ENCODE data around the gene CPXM2. TPM values are rescaled to one million over a fixed set of nuclear protein-coding genes. Genes with fewer than 3 reads are reported as not detected.

The CPXM2 gene
- total RNA-seq, 2 experiments from 2014 or later: not detected

- Histone ChIP-seq H3K27ac (ENCODE audit: low read depth in 1 of 2, low read length in 2 of 2) (no peak overlapping the region), H3K9me3 (ENCODE audit: control insufficient read depth in 1 of 2, insufficient read depth in 1 of 2, low read length in 2 of 2) (peaks cover 0 to 11% of the 10 kb centered on the region in 2 experiments), H3K4me1 (ENCODE audit: insufficient read depth, low read length) (no peaks in the 10 kb centered on the region), H3K27me3 (ENCODE audit: control insufficient read depth in 1 of 2, insufficient read depth in 2 of 2, low read length in 2 of 2) (no peaks in the 10 kb centered on the region), H3K36me3 (ENCODE audit: insufficient read depth, low read length) (no peaks in the 10 kb centered on the region), H3K4me3 (ENCODE audit: low read length) (no peak overlapping the region)
- Mint-ChIP-seq H3K4me3 (no peak overlapping the region), H3K27me3 (peaks cover 13% of the 10 kb centered on the region), H3K9me3 (no peaks in the 10 kb centered on the region), H3K27ac (no peak overlapping the region), H3K36me3 (ENCODE audit: low read depth) (no peaks in the 10 kb centered on the region), H3K4me1 (ENCODE audit: low read depth) (no peaks in the 10 kb centered on the region)
- POLR2A ChIA-PET: no interaction called here
- TF ChIP-seq, protein P1, sequence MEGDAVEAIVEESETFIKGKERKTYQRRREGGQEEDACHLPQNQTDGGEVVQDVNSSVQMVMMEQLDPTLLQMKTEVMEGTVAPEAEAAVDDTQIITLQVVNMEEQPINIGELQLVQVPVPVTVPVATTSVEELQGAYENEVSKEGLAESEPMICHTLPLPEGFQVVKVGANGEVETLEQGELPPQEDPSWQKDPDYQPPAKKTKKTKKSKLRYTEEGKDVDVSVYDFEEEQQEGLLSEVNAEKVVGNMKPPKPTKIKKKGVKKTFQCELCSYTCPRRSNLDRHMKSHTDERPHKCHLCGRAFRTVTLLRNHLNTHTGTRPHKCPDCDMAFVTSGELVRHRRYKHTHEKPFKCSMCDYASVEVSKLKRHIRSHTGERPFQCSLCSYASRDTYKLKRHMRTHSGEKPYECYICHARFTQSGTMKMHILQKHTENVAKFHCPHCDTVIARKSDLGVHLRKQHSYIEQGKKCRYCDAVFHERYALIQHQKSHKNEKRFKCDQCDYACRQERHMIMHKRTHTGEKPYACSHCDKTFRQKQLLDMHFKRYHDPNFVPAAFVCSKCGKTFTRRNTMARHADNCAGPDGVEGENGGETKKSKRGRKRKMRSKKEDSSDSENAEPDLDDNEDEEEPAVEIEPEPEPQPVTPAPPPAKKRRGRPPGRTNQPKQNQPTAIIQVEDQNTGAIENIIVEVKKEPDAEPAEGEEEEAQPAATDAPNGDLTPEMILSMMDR (IDR thresholded peaks at IDR 0.05): no peak
- CTCF ChIA-PET: no interaction called here
- ATAC-seq (ENCODE audit: poor library complexity) (no peak), DNase-seq (no peak)
- intact Hi-C loops (cut with DNase I, micrococcal nuclease): no loop called here
Measured at GRCh38 chr10:123795846-123796590, 95.6 kb downstream of the CPXM2 start.

- no peak overlapping the region for H3K27ac ChIP-seq (ENCODE audit: low read depth in 1 of 2, low read length in 2 of 2)
- no peaks in the 10 kb centered on the region for H3K4me1 ChIP-seq (ENCODE audit: insufficient read depth, low read length)
- Mint-ChIP-seq H3K9me3 (no peaks in the 10 kb centered on the region), H3K27me3 (peaks cover 19% of the 10 kb centered on the region), H3K4me1 (ENCODE audit: low read depth) (no peaks in the 10 kb centered on the region), H3K27ac (no peak overlapping the region), H3K36me3 (ENCODE audit: low read depth) (no peaks in the 10 kb centered on the region), H3K4me3 (no peak overlapping the region)
- TF ChIP-seq, protein P1 (IDR thresholded peaks at IDR 0.05): no peak
- H3K36me3 ChIP-seq (ENCODE audit: insufficient read depth, low read length): no peaks in the 10 kb centered on the region
- POLR2A ChIA-PET: no interaction called here
- intact Hi-C loops (cut with DNase I, micrococcal nuclease): no loop called here
- CTCF ChIA-PET: no interaction called here
- H3K4me3 ChIP-seq (ENCODE audit: low read length): no peak overlapping the region
- DNase-seq (no peak), ATAC-seq (ENCODE audit: poor library complexity) (no peak)
- H3K9me3 ChIP-seq (ENCODE audit: control insufficient read depth in 1 of 2, insufficient read depth in 1 of 2, low read length in 2 of 2): peaks cover 0 to 13% of the 10 kb centered on the region in 2 experiments
- no peaks in the 10 kb centered on the region for H3K27me3 ChIP-seq (ENCODE audit: control insufficient read depth in 1 of 2, insufficient read depth in 2 of 2, low read length in 2 of 2)
Measured at GRCh38 chr10:123795196-123795780, 96.3 kb downstream of the CPXM2 start.

DNA sequence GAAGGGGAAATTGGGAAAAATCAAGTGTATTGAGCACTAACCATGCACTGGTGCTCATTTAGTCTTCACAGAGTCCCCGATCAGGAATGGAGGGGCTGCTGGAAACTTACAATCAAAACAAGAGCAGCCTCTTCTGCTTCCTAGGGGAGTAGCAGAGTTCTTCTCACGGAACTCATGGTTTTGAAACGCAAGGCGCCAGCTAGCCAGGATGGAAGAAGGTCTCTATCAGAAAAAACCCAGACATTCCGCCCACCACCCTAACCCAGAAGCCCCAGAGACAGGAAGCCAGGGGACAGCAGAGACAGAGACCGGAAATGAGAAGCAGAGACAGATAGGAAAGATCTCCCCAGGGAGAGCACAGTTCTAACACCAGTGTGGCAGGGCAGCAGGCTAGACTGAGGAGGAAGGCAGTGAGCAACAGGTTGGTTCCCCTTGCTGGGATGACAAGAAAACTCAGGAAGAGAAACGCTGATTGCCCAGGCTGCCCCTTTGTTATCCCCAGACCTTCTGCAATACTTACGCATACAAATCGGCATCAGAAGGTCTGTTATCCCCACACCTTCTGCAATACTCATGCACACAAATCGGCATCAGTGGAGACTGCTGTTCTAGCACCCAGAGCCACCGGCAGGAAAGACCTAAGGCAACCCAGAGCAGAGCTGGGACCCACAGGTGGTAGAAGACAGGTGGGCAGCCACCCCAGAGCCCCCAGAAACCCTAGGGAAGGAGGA, 99.2 kb downstream of the CPXM2 start:
- H3K27me3 Mint-ChIP-seq: peaks cover 29% of the 10 kb centered on the region

More for the DNA sequence above, 99.2 kb downstream of the CPXM2 start:
- no peak for DNase-seq
- Histone ChIP-seq H3K4me1 (ENCODE audit: insufficient read depth, low read length) (no peaks in the 10 kb centered on the region), H3K27ac (ENCODE audit: low read depth in 1 of 2, low read length in 2 of 2) (no peak overlapping the region), H3K4me3 (ENCODE audit: low read length) (no peak overlapping the region), H3K9me3 (ENCODE audit: control insufficient read depth in 1 of 2, insufficient read depth in 1 of 2, low read length in 2 of 2) (peaks cover 0 to 20% of the 10 kb centered on the region in 2 experiments), H3K27me3 (ENCODE audit: control insufficient read depth in 1 of 2, insufficient read depth in 2 of 2, low read length in 2 of 2) (no peaks in the 10 kb centered on the region), H3K36me3 (ENCODE audit: insufficient read depth, low read length) (no peaks in the 10 kb centered on the region)
- ChIA-PET POLR2A (no interaction called here), CTCF (no interaction called here)
- TF ChIP-seq, protein P1 (IDR thresholded peaks at IDR 0.05): no peak
- H3K27ac Mint-ChIP-seq: no peak overlapping the region
- intact Hi-C loops (cut with DNase I, micrococcal nuclease): no loop called here
- H3K36me3 Mint-ChIP-seq (ENCODE audit: low read depth): no peaks in the 10 kb centered on the region
- H3K4me1 Mint-ChIP-seq (ENCODE audit: low read depth): no peaks in the 10 kb centered on the region
- no peak for ATAC-seq (ENCODE audit: poor library complexity)
- H3K4me3 Mint-ChIP-seq: no peak overlapping the region
- no peaks in the 10 kb centered on the region for H3K9me3 Mint-ChIP-seq

Measured in CD4-positive, alpha-beta T cell (primary cell).